Stimulated activated CD8-positive, alpha-beta memory T cell treated with anti-CD3 and anti-CD28 coated beads, Interleukin-2, amount 100 ng/mL, for 1 hour (primary cell): ENCODE results near the gene NACC2.

Source experiments
- DNase-seq, 2 donors: peaks; one replicate each; pipeline ENCODE4 v3.0.0-alpha.2; 2020; ENCODE audit warnings: low read depth in 2 of 2

NACC2 gene

GRCh38 chr9:135961277-135961715 lies 133.8 kb downstream of the NACC2 start, which contains the start of gene UBAC1:
TSS of gene UBAC1 (minus strand) at chr9:135961373. CDS start at chr9:135961162, 211 bp downstream.
- DNase-seq: peak; percentile 90 to 92

- no peak for DNase-seq
Measured at GRCh38 chr9:135960411-135961276, 134.4 kb downstream of the NACC2 start.

GRCh38 chr9:135959814-135960213 lies 135.3 kb downstream of the NACC2 start:
- no peak for DNase-seq

GRCh38 chr9:135958485-135958884 lies 136.6 kb downstream of the NACC2 start:
- DNase-seq: no peak

DNA sequence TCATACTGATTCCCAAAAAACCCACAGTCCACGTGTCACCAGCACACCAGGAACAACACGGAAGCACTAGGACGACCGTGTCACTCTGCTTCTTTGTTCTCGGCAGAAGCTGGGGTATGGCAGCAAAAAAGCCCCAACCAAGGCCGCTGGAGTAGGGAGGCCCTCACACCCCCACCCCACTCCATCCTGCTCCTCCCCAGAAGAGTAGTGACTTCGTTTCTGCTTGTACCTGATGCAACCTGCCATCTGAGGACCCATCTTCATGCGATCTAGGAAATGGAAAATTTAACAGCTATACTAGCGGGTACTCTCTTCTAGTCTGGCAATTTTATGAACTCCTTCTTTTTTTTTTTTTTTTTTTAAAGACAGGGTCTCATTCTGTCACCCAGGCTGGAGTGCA lies 137.7 kb downstream of the NACC2 start:
- DNase-seq: no peak

GRCh38 chr9:135956802-135957174 lies 138.3 kb downstream of the NACC2 start:
- DNase-seq: no peak
